HEK293 (cell line): ENCODE results near the gene TUBG2.

Experiments
- ZNF274 ChIP-seq, 2 experiments: fragments of 200-500 bp in 1 of 2; fragments of 450-650 bp in 1 of 2; sonication (Bioruptor generic) in 1 of 2; formaldehyde crosslinking in 1 of 2; IDR thresholded peaks; 2 replicates each; pipeline versions ENCODE4 v1.5.1 to v1.6.1; 2014 to 2016; ENCODE audit warnings: borderline replicate concordance in 1 of 2, inconsistent platforms in 1 of 2, low read length in 1 of 2, missing biosample characterization in 1 of 2, missing genetic modification characterization in 1 of 2
- ZNF596 ChIP-seq: fragments of 450-650 bp; IDR thresholded peaks from 2 replicates; pipeline ENCODE4 v1.5.0; 2018; ENCODE audit warnings: missing biosample characterization, mild to moderate bottlenecking, missing genetic modification characterization, moderate library complexity
- TF ChIP-seq, protein P1 (sequence below): fragments of 450-650 bp; formaldehyde crosslinking; IDR thresholded peaks from 2 replicates; pipeline ENCODE4 v1.5.1; 2016; ENCODE audit warnings: missing biosample characterization, missing genetic modification characterization
- TF ChIP-seq, protein P2 (sequence below): fragments of 450-650 bp; formaldehyde crosslinking; IDR thresholded peaks from 2 replicates; pipeline ENCODE4 v1.5.1; 2016; ENCODE audit warnings: missing biosample characterization, missing genetic modification characterization

DNA sequence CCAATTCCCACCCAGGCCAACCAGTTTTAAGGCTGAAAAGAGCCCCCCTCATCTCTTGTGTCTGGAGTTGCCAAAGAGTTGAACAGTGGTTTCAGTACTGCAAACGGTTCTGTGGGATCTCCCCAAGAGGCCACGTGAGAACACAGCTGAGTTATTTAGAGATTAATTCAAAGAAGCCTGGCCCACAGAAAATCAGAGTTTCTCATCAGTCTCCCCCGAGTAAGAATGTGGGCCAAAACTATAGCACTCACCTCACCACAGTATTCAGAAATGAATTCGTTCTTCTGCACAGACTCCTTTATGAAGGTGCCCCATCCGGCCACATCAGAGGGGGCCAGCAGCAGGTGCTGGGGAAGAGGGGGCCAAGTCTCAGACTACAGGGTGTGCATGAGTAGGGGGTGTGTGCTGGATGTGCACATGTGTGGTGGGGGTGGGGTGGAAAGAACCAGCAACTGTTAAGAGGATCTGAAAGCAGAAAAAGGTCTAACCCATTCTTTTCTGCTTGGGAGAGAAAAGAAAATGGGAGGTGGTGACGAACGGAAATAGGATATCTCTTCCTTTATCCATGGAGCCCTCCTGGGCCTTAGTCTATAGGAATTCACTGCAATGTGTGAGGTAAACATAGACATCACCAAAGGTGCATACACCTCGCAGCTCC, 45.9 kb downstream of the TUBG2 start:
- TF ChIP-seq ZNF596 (tag by site-specific recombination) (no peak), ZNF274 (IDR thresholded peaks at IDR 0.05; ENCODE audit: low read length) (no peak), ZNF274 (tag by site-specific recombination; IDR thresholded peaks at IDR 0.05; ENCODE audit: borderline replicate concordance) (no peak)
- TF ChIP-seq, protein P1, sequence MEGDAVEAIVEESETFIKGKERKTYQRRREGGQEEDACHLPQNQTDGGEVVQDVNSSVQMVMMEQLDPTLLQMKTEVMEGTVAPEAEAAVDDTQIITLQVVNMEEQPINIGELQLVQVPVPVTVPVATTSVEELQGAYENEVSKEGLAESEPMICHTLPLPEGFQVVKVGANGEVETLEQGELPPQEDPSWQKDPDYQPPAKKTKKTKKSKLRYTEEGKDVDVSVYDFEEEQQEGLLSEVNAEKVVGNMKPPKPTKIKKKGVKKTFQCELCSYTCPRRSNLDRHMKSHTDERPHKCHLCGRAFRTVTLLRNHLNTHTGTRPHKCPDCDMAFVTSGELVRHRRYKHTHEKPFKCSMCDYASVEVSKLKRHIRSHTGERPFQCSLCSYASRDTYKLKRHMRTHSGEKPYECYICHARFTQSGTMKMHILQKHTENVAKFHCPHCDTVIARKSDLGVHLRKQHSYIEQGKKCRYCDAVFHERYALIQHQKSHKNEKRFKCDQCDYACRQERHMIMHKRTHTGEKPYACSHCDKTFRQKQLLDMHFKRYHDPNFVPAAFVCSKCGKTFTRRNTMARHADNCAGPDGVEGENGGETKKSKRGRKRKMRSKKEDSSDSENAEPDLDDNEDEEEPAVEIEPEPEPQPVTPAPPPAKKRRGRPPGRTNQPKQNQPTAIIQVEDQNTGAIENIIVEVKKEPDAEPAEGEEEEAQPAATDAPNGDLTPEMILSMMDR = no peak
- TF ChIP-seq, protein P2, sequence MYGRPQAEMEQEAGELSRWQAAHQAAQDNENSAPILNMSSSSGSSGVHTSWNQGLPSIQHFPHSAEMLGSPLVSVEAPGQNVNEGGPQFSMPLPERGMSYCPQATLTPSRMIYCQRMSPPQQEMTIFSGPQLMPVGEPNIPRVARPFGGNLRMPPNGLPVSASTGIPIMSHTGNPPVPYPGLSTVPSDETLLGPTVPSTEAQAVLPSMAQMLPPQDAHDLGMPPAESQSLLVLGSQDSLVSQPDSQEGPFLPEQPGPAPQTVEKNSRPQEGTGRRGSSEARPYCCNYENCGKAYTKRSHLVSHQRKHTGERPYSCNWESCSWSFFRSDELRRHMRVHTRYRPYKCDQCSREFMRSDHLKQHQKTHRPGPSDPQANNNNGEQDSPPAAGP (tag by site-specific recombination) = no peak
